Measurements from ENCODE around the gene SLC29A1.
"Not testable (repeated sequence)": the region's sequence is repeated elsewhere in the genome, so short reads cannot be mapped to it uniquely, and the experiment has no call there.

The SLC29A1 gene

DNA sequence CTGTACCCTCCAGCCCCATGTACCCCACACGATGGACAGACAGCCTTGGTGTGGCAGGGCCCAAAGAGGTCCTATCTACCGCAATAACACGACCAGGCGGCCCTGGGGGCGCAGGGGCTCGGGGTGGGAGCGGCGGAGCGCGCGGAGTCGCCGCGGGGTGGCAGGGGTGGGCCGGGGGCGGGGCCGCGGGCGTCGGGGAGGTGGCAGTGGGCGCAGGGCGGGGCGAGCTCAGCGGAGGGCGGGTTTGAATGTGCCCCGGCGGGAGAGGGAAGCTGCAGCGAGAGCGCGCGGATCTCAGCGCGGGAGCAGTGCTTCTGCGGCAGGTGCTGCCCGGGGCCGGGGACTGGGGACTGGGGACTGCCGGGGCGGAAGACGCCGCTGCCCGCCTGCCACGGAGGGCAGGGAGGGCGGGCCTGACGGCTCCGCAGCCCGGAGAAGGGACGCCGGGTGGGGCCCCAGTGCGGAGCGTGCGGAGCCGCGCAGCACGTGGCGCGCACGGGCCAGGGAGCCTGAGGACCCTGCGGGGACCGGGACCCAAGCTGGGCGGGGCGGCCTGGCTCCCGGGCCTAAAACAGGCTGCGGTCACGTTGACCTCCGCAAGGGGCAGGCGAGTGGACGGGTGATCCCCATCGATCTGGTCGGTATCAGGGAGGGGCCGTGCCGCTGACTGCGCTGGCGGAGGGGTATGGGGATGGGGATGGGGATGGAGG lies at the start of gene SLC29A1:
Gene SLC29A1 (plus strand): TSS at position 277 of the 710 bp plus-strand sequence. CDS start 3,719 bp downstream, outside the sequence.
- Histone ChIP-seq H3K36me3 (ENCODE audit: control insufficient read depth, insufficient read depth, low read length) (peaks cover 8% of the 10 kb centered on the region), H3K9ac (ENCODE audit: low read depth, low read length) (peak within 1 kb of the TSS; percentile 4), H3K9me3 (ENCODE audit: control insufficient read depth, insufficient read depth, low read length) (no peaks in the 10 kb centered on the region), H3K4me3 (ENCODE audit: low read depth, low read length) (peak within 1 kb of the TSS; percentile 90), H3K4me1 (ENCODE audit: control insufficient read depth, insufficient read depth, low read length) (peaks cover 27% of the 10 kb centered on the region), H3K27me3 (ENCODE audit: control insufficient read depth, insufficient read depth, low read length) (no peaks in the 10 kb centered on the region)

GRCh38 chr6:44176130-44176761 lies 47.1 kb upstream of the SLC29A1 start:
- no peaks in the 10 kb centered on the region for H3K27me3 ChIP-seq (ENCODE audit: control insufficient read depth, insufficient read depth, low read length)
- H3K9me3 ChIP-seq (ENCODE audit: control insufficient read depth, insufficient read depth, low read length), result no peaks in the 10 kb centered on the region
- H3K9ac ChIP-seq (ENCODE audit: low read depth, low read length), result no peak overlapping the region
- H3K4me1 ChIP-seq (ENCODE audit: control insufficient read depth, insufficient read depth, low read length), result no peaks in the 10 kb centered on the region
- H3K36me3 ChIP-seq (ENCODE audit: control insufficient read depth, insufficient read depth, low read length), result no peaks in the 10 kb centered on the region
- no peak overlapping the region for H3K4me3 ChIP-seq (ENCODE audit: low read depth, low read length)

- Histone ChIP-seq H3K27me3 (ENCODE audit: control insufficient read depth, insufficient read depth, low read length) (no peaks in the 10 kb centered on the region), H3K9ac (ENCODE audit: low read depth, low read length) (no peak overlapping the region), H3K4me1 (ENCODE audit: control insufficient read depth, insufficient read depth, low read length) (no peaks in the 10 kb centered on the region), H3K36me3 (ENCODE audit: control insufficient read depth, insufficient read depth, low read length) (no peaks in the 10 kb centered on the region), H3K4me3 (ENCODE audit: low read depth, low read length) (no peak overlapping the region), H3K9me3 (ENCODE audit: control insufficient read depth, insufficient read depth, low read length) (no peaks in the 10 kb centered on the region)
These were observed 46.5 kb upstream of the SLC29A1 start for GRCh38 chr6:44176762-44177509.

DNA sequence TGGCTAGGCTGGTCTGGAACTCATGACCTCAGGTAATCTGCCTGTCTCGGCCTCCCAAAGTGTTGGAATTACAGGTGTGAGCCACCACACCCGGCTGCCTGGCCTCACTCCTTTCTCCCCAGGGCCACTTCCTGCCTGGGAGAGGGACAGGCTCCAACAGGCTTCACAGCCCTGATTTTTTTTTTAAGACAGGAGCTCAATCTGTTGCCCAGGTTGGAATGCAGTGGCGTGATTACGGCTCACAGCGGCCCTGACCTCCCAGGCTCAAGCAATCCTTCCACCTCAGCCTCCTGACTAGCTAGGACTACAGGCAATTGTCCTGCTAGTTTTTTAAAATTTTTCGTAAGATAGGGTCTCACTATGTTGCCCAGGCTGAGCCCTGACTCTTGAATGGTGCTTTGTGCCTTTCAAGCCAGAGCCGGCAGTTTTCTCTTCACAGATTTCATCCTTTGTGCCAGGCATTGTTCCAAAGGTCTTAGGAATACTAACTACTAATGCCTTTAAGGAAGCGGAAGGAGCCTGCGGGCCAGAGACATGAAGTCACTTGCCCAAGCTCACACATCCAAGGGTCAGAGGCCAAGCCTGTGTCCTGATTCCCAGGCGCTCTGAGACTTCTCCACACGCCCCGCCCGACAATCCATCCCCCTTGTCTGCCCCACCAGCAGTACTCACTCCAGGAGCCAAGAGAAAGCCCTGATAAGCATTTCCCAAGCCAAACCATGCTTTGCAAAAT lies 45.5 kb upstream of the SLC29A1 start:
- no peak overlapping the region for H3K9ac ChIP-seq (ENCODE audit: low read depth, low read length)
- no peaks in the 10 kb centered on the region for H3K36me3 ChIP-seq (ENCODE audit: control insufficient read depth, insufficient read depth, low read length)

GRCh38 chr6:44178424-44179071 lies 44.8 kb upstream of the SLC29A1 start:
- no peak overlapping the region for H3K9ac ChIP-seq (ENCODE audit: low read depth, low read length)
- no peaks in the 10 kb centered on the region for H3K27me3 ChIP-seq (ENCODE audit: control insufficient read depth, insufficient read depth, low read length)
- no peak overlapping the region for H3K4me3 ChIP-seq (ENCODE audit: low read depth, low read length)
- no peaks in the 10 kb centered on the region for H3K36me3 ChIP-seq (ENCODE audit: control insufficient read depth, insufficient read depth, low read length)
- no peaks in the 10 kb centered on the region for H3K9me3 ChIP-seq (ENCODE audit: control insufficient read depth, insufficient read depth, low read length)
- peaks cover 2% of the 10 kb centered on the region for H3K4me1 ChIP-seq (ENCODE audit: control insufficient read depth, insufficient read depth, low read length)

More for the DNA sequence above, 45.5 kb upstream of the SLC29A1 start:
- Histone ChIP-seq H3K4me1 (ENCODE audit: control insufficient read depth, insufficient read depth, low read length) (no peaks in the 10 kb centered on the region), H3K27me3 (ENCODE audit: control insufficient read depth, insufficient read depth, low read length) (no peaks in the 10 kb centered on the region), H3K4me3 (ENCODE audit: low read depth, low read length) (no peak overlapping the region), H3K9me3 (ENCODE audit: control insufficient read depth, insufficient read depth, low read length) (no peaks in the 10 kb centered on the region)

- Histone ChIP-seq H3K9ac (ENCODE audit: low read depth, low read length) (no peak overlapping the region), H3K36me3 (ENCODE audit: control insufficient read depth, insufficient read depth, low read length) (no peaks in the 10 kb centered on the region), H3K4me3 (ENCODE audit: low read depth, low read length) (no peak overlapping the region), H3K9me3 (ENCODE audit: control insufficient read depth, insufficient read depth, low read length) (no peaks in the 10 kb centered on the region), H3K27me3 (ENCODE audit: control insufficient read depth, insufficient read depth, low read length) (no peaks in the 10 kb centered on the region), H3K4me1 (ENCODE audit: control insufficient read depth, insufficient read depth, low read length) (peaks cover 2% of the 10 kb centered on the region)
These were observed 44.3 kb upstream of the SLC29A1 start for GRCh38 chr6:44179072-44179536.

- Histone ChIP-seq H3K9me3 (ENCODE audit: control insufficient read depth, insufficient read depth, low read length) (no peaks in the 10 kb centered on the region), H3K9ac (ENCODE audit: low read depth, low read length) (no peak overlapping the region), H3K4me1 (ENCODE audit: control insufficient read depth, insufficient read depth, low read length) (peaks cover 2% of the 10 kb centered on the region), H3K36me3 (ENCODE audit: control insufficient read depth, insufficient read depth, low read length) (no peaks in the 10 kb centered on the region), H3K4me3 (ENCODE audit: low read depth, low read length) (no peak overlapping the region), H3K27me3 (ENCODE audit: control insufficient read depth, insufficient read depth, low read length) (no peaks in the 10 kb centered on the region)
These were observed 43.7 kb upstream of the SLC29A1 start for GRCh38 chr6:44179648-44180047.

GRCh38 chr6:44180406-44180805 lies 43.0 kb upstream of the SLC29A1 start:
- Histone ChIP-seq H3K27me3 (ENCODE audit: control insufficient read depth, insufficient read depth, low read length) (no peaks in the 10 kb centered on the region), H3K9me3 (ENCODE audit: control insufficient read depth, insufficient read depth, low read length) (no peaks in the 10 kb centered on the region), H3K9ac (ENCODE audit: low read depth, low read length) (no peak overlapping the region), H3K36me3 (ENCODE audit: control insufficient read depth, insufficient read depth, low read length) (no peaks in the 10 kb centered on the region), H3K4me1 (ENCODE audit: control insufficient read depth, insufficient read depth, low read length) (peaks cover 2% of the 10 kb centered on the region), H3K4me3 (ENCODE audit: low read depth, low read length) (no peak overlapping the region)

DNA sequence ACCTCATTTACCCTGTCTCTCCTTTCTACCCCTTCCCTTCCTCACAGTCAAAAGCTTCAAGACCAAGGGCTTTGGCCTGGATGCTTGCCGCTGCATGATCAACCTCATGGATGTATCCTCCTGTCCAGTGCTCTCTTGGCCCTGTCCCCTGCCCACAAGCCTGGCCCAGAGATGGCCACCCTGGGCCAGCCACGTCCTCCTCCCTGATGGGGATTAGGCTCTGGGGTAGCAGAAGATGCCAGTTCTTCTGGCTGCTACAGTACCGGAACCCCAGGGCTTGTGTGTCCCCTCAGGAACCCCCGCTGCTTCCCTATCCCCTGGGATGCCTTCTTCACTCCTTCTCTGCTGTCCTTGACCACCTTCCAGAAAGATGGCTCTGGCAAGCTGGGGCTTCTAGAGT lies 42.5 kb upstream of the SLC29A1 start:
- Histone ChIP-seq H3K9ac (ENCODE audit: low read depth, low read length) (no peak overlapping the region), H3K27me3 (ENCODE audit: control insufficient read depth, insufficient read depth, low read length) (no peaks in the 10 kb centered on the region), H3K4me1 (ENCODE audit: control insufficient read depth, insufficient read depth, low read length) (peaks cover 3% of the 10 kb centered on the region)

GRCh38 chr6:44181784-44182183 lies 41.6 kb upstream of the SLC29A1 start:
- H3K27me3 ChIP-seq (ENCODE audit: control insufficient read depth, insufficient read depth, low read length); H3K4me3 ChIP-seq (ENCODE audit: low read depth, low read length); H3K9ac ChIP-seq (ENCODE audit: low read depth, low read length); H3K9me3 ChIP-seq (ENCODE audit: control insufficient read depth, insufficient read depth, low read length); H3K4me1 ChIP-seq (ENCODE audit: control insufficient read depth, insufficient read depth, low read length); H3K36me3 ChIP-seq (ENCODE audit: control insufficient read depth, insufficient read depth, low read length): not testable (repeated sequence)

More for the DNA sequence above, 42.5 kb upstream of the SLC29A1 start:
- Histone ChIP-seq H3K9me3 (ENCODE audit: control insufficient read depth, insufficient read depth, low read length) (no peaks in the 10 kb centered on the region), H3K36me3 (ENCODE audit: control insufficient read depth, insufficient read depth, low read length) (no peaks in the 10 kb centered on the region), H3K4me3 (ENCODE audit: low read depth, low read length) (no peak overlapping the region)

- H3K27me3 ChIP-seq (ENCODE audit: control insufficient read depth, insufficient read depth, low read length), result no peaks in the 10 kb centered on the region
- H3K4me1 ChIP-seq (ENCODE audit: control insufficient read depth, insufficient read depth, low read length), result peaks cover 8% of the 10 kb centered on the region
- H3K9me3 ChIP-seq (ENCODE audit: control insufficient read depth, insufficient read depth, low read length), result no peaks in the 10 kb centered on the region
- no peak overlapping the region for H3K9ac ChIP-seq (ENCODE audit: low read depth, low read length)
- no peaks in the 10 kb centered on the region for H3K36me3 ChIP-seq (ENCODE audit: control insufficient read depth, insufficient read depth, low read length)
- H3K4me3 ChIP-seq (ENCODE audit: low read depth, low read length), result no peak overlapping the region
These were observed 40.4 kb upstream of the SLC29A1 start for GRCh38 chr6:44182911-44183390.
